IMR-90 (cell line): ENCODE measurements around the gene KCNK4. TPM values are rescaled to one million over a fixed set of nuclear protein-coding genes. Genes with fewer than 3 reads are reported as not detected.

Source experiments
- ATAC-seq: fragments of 200-7000 bp; cut with Tn5 transposase; 2 replicates; pipeline ENCODE4 v1.9.1; 2020; ENCODE audit warnings: low read depth, mild to moderate bottlenecking, moderate library complexity
- BruUV-seq: library from RNA; stranded (reverse); fragments of 400-500 nt; replicated peaks from 2 replicates; lab custom pipeline; 2021; lab: Mats Ljungman, UMichigan
- CTCF ChIA-PET: fragments of 300-600 bp; formaldehyde crosslinking; extraction: SDS; loops from one replicate; lab custom pipeline; 2021; ENCODE audit warnings: antibody characterized with exemption; lab: Yijun Ruan, JAX
- POLR2A ChIA-PET: fragments of 300-600 bp; sonication (Branson Sonifier 250); formaldehyde crosslinking; loops from one replicate; lab custom pipeline; 2022; ENCODE audit warnings: antibody characterized with exemption; ENCODE audit not compliant: unreplicated experiment; lab: Charles Lee
- DNase-seq: peaks from one replicate; pipeline ENCODE4 v3.0.0; 2013
- H2AFZ ChIP-seq: replicated peaks from 2 replicates; pipeline ENCODE3; 2013; ENCODE audit warnings: low read length, mild to moderate bottlenecking; ENCODE audit not compliant: poor library complexity
- H2AK5ac ChIP-seq: 2 replicates; pipeline ENCODE4 v1.6.1; 2013; ENCODE audit warnings: low read depth, low read length, inconsistent platforms
- H2AK9ac ChIP-seq: replicated peaks from 2 replicates; pipeline ENCODE3; 2013; ENCODE audit warnings: mild to moderate bottlenecking, low read depth, low read length, moderate library complexity; ENCODE audit not compliant: poor library complexity
- H2BK120ac ChIP-seq: 2 replicates; pipeline ENCODE4 v1.6.1; 2013; ENCODE audit warnings: low read depth, low read length, inconsistent platforms
- H2BK15ac ChIP-seq: 3 replicates; pipeline ENCODE4 v1.6.1; 2013; ENCODE audit warnings: low read depth, low read length, inconsistent platforms
- H2BK20ac ChIP-seq: 2 replicates; pipeline ENCODE4 v1.6.1; 2013; ENCODE audit warnings: low read depth, mild to moderate bottlenecking, inconsistent platforms, low read length, moderate library complexity
- H2BK5ac ChIP-seq: 2 replicates; pipeline ENCODE4 v1.6.1; 2013; ENCODE audit warnings: mild to moderate bottlenecking, low read depth, low read length, inconsistent platforms; ENCODE audit not compliant: poor library complexity, severe bottlenecking
- H3K14ac ChIP-seq: replicated peaks from 2 replicates; pipeline ENCODE4 v1.6.1; 2013; ENCODE audit warnings: low read depth, low read length, inconsistent platforms
- H3K18ac ChIP-seq: 2 replicates; pipeline ENCODE4 v1.6.1; 2013; ENCODE audit warnings: low read depth, low read length, control low read depth
- H3K23ac ChIP-seq: 2 replicates; pipeline ENCODE4 v1.6.1; 2013; ENCODE audit warnings: low read depth, low read length, inconsistent platforms
- H3K27ac ChIP-seq: 2 replicates; pipeline ENCODE4 v1.5.1; 2013; ENCODE audit warnings: mild to moderate bottlenecking, control low read depth, low read length; ENCODE audit not compliant: insufficient read depth
- H3K27me3 ChIP-seq: 2 replicates; pipeline ENCODE4 v1.6.1; 2013; ENCODE audit warnings: low read length; ENCODE audit not compliant: control insufficient read depth, insufficient read depth
- H3K36me3 ChIP-seq: 2 replicates; pipeline ENCODE4 v1.6.1; 2013; ENCODE audit warnings: low read length, mixed read lengths; ENCODE audit not compliant: control insufficient read depth, insufficient read depth
- H3K4ac ChIP-seq: 2 replicates; pipeline ENCODE4 v1.6.1; 2013; ENCODE audit warnings: low read depth, low read length, inconsistent platforms
- H3K4me1 ChIP-seq: 2 replicates; pipeline ENCODE4 v1.6.1; 2013; ENCODE audit warnings: low read length, mixed read lengths; ENCODE audit not compliant: control insufficient read depth, insufficient read depth
- H3K4me2 ChIP-seq: 2 replicates; pipeline ENCODE4 v1.6.1; 2013; ENCODE audit warnings: low read depth, mild to moderate bottlenecking, control low read depth, low read length, moderate library complexity
- H3K4me3 ChIP-seq: 2 replicates; pipeline ENCODE4 v1.5.1; 2013; ENCODE audit warnings: low read depth, mild to moderate bottlenecking, control low read depth, low read length, moderate library complexity; ENCODE audit not compliant: insufficient read depth
- H3K56ac ChIP-seq: 2 replicates; pipeline ENCODE4 v1.6.1; 2013; ENCODE audit warnings: low read length, inconsistent platforms; ENCODE audit not compliant: insufficient read depth; ENCODE audit errors: extremely low read depth
- H3K79me1 ChIP-seq, 2 experiments: 2 replicates each; pipeline ENCODE4 v1.6.1; 2013; ENCODE audit warnings: low read length in 2 of 2, inconsistent platforms in 1 of 2, low read depth in 1 of 2
- H3K9ac ChIP-seq: 2 replicates; pipeline ENCODE4 v1.6.1; 2013; ENCODE audit warnings: low read depth, low read length, control low read depth
- H3K9me1 ChIP-seq: 2 replicates; pipeline ENCODE4 v1.6.1; 2013; ENCODE audit warnings: low read length, inconsistent platforms; ENCODE audit not compliant: insufficient read depth
- H3K9me3 ChIP-seq: 2 replicates; pipeline ENCODE4 v1.6.1; 2013; ENCODE audit warnings: low read length; ENCODE audit not compliant: control insufficient read depth, insufficient read depth
- H4K20me1 ChIP-seq: 2 replicates; pipeline ENCODE4 v1.6.1; 2013; ENCODE audit warnings: low read length, inconsistent platforms; ENCODE audit not compliant: insufficient read depth
- H4K5ac ChIP-seq: 2 replicates; pipeline ENCODE4 v1.6.1; 2013; ENCODE audit warnings: mild to moderate bottlenecking, low read depth, low read length, control low read depth
- H4K8ac ChIP-seq, 2 experiments: 2 replicates each; pipeline ENCODE4 v1.6.1; 2013; ENCODE audit warnings: low read depth in 2 of 2, low read length in 2 of 2, control low read depth in 1 of 2, inconsistent platforms in 1 of 2
- H4K91ac ChIP-seq: 2 replicates; pipeline ENCODE4 v1.6.1; 2013; ENCODE audit warnings: low read depth, low read length, inconsistent platforms; ENCODE audit not compliant: insufficient read depth
- MAZ ChIP-seq: IDR thresholded peaks from 2 replicates; pipeline ENCODE4 v1.6.1; 2012; ENCODE audit warnings: low read depth, mild to moderate bottlenecking, low read length, improper control_type of control experiment, moderate library complexity, borderline replicate concordance
- NFE2L2 ChIP-seq: fragments of 150-350 bp; IDR thresholded peaks from 2 replicates; pipeline ENCODE4 v1.6.1; 2016; ENCODE audit warnings: low read depth, mild to moderate bottlenecking, low read length
- WGBS, 2 experiments: methylation state at CpG; one replicate each; pipeline versions ENCODE4 v1.1.5 to v1.1.7; 2013; ENCODE audit warnings: missing lambda C conversion rate in 2 of 2; ENCODE audit not compliant: insufficient read length in 1 of 2; ENCODE audit errors: extremely low coverage in 2 of 2; 5-methylcytosine and 5-hydroxymethylcytosine counted together
- dilution Hi-C: fragments of 300-500 bp; cut with HindIII; formaldehyde crosslinking; loops from one replicate; pipeline ENCODE4 v1.14.3; 2018; ENCODE audit warnings: low sequenced_read_pairs; ENCODE audit not compliant: unreplicated experiment
- in situ Hi-C: fragments of 300-500 bp; cut with MboI; formaldehyde crosslinking; loops from 3 replicates; pipeline ENCODE4 v1.14.3; 2019; ENCODE audit warnings: low sequenced_read_pairs, inconsistent platforms, mixed read lengths
- intact Hi-C: fragments of 100-400 bp; cut with micrococcal nuclease; formaldehyde crosslinking; loops from 2 replicates; pipeline ENCODE4 v1.10.0; 2022
- polyA plus RNA-seq, 3 experiments: library from polyadenylated mRNA; depleted of rRNA; stranded (reverse); fragments of >200 nt; gene quantifications; 2 replicates each; pipeline ENCODE4 v1.2.3, GENCODE V29; 2012; ENCODE audit warnings: low replicate concordance in 1 of 3
- total RNA-seq: library from RNA; depleted of rRNA; stranded (reverse); fragments of >200 nt; gene quantifications from 2 replicates; pipeline ENCODE4 v1.2.3, GENCODE V29; 2012
- TF ChIP-seq, protein P1 (sequence below): conservative IDR thresholded peaks from 2 replicates; pipeline ENCODE4 v1.5.1; 2012; ENCODE audit warnings: mild to moderate bottlenecking, low read depth, low read length, improper control_type of control experiment

The KCNK4 gene
- total and polyA plus RNA-seq, 2 of the 4 experiments (the other 2 are of a cell fraction) = not detected

DNA sequence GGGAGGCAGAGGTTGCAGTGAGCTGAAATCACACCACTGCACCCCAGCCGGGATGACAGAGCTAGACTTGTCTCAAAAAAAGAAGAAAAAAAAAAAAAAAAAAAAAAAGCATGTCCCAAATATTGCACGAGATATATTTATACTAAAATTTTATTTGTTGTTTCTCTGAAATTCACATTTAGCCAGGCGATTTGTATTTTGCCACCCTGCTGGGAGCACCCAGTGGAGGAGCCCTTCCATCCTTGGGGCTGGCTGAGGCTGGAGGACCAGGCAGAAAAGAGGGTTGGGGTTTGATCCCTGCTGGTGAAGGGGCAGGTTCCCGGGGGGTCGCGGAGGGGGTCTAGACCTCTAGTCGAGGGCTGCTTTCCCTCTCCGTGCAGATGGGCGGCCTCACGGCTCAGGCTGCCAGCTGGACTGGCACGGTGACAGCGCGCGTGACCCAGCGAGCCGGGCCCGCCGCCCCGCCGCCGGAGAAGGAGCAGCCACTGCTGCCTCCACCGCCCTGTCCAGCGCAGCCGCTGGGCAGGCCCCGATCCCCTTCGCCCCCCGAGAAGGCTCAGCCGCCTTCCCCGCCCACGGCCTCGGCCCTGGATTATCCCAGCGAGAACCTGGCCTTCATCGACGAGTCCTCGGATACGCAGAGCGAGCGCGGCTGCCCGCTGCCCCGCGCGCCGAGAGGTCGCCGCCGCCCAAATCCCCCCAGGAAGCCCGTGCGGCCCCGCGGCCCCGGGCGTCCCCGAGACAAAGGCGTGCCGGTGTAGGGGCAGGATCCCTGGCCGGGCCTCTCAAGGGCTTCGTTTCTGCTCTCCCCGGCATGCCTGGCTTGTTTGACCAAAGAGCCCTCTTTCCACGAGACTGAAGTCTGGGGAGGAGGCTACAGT lies 8.1 kb downstream of the KCNK4 start (continued):
- TF ChIP-seq MAZ (no peak), NFE2L2 (no peak)

DNA sequence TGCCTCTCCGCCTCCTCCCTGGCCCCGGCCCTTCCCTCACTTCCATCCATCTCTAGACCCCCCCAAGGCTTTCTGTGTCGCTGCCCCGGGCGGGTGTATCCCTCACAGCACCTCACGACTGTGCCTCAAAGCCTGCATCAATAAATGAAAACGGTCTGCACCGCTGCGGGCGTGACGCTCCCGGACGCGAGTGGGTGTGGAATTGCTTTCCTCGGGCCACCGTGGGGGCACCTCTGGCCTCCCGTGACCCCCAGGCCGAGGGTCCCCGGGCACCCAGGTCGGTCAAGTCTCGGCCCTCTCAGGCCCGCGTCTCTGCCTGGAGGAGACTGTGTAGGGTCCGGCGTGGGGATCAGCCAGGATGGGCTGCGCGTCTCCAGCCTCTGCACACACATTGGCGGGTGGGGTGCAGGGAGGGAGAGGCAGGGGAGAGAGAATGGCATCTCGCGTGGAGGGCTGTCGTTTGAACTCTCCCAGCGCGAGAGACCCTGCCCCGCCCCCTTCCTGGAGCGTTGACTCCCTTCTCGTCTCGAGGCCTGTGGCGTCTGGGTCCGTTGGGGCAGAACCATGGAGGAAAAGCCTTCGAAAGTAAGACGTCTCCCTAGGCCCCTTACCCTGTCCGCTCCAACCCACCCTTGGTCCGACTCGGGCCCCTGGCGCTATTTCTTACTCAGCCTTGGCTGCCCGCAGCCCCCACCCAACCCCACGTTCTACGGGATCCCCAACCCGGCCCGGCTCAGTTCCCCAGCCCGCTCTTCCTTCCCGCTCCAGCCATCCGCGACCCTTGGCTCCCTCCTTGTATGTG lies 8.9 kb downstream of the KCNK4 start, which contains the start of gene CATSPERZ:
CATSPERZ (plus strand) TSS at position 512 of the 802 bp plus-strand sequence; CDS start at position 565, 53 bp downstream.
- Histone ChIP-seq H2AK9ac (peak within 1 kb of the TSS; percentile 86), H3K14ac (no peak within 1 kb of the TSS), H2AK5ac (no peak within 1 kb of the TSS), H3K27ac (no peak within 1 kb of the TSS), H3K18ac (no peak within 1 kb of the TSS), H3K27me3 (peaks cover 58% of the 10 kb centered on the region), H4K91ac (no peak within 1 kb of the TSS), H3K4ac (no peak within 1 kb of the TSS; the same call in 1 of the 2 replicates), H2BK120ac (no peak within 1 kb of the TSS), H3K56ac (no peak within 1 kb of the TSS), H3K79me1 (no peaks in the 10 kb centered on the region), H3K4me1 (peaks cover 6% of the 10 kb centered on the region), H3K4me3 (peak within 1 kb of the TSS; percentile 34), H2BK5ac (no peak within 1 kb of the TSS), H2BK15ac (no peak within 1 kb of the TSS), H4K8ac (peak within 1 kb of the TSS in 1 of 2 experiments; percentile 56; a peak in 1 of 4 replicates), H3K9me3 (no peaks in the 10 kb centered on the region), H2BK20ac (no peak within 1 kb of the TSS), H4K20me1 (peaks cover 11% of the 10 kb centered on the region; the same call in 1 of the 2 replicates), H3K4me2 (peak within 1 kb of the TSS; percentile 78), H4K5ac (no peak within 1 kb of the TSS), H3K9ac (no peak within 1 kb of the TSS), H3K23ac (peak within 1 kb of the TSS; percentile 46), H3K9me1 (no peaks in the 10 kb centered on the region), H2AFZ (peak within 1 kb of the TSS; percentile 90), H3K36me3 (no peaks in the 10 kb centered on the region)
- no peak for ATAC-seq
- ChIA-PET CTCF (interaction anchor here (0.6 to 2.5 kb wide), 12 partner anchors 7 to 156 kb away, joined by 3 to 12 read pairs (median 5); partner anchors contain the start of genes FERMT3, FKBP2, NUDT22 and PPP1R14B), POLR2A (interaction anchor here (0.9 kb wide), 1 partner anchor 96 kb away, joined by 5 read pairs; no protein-coding TSS in a partner anchor)
- in situ Hi-C loops = loop anchor here (5.0 kb wide), 1 partner anchor 98 kb away; no protein-coding TSS in a partner anchor
- DNase-seq = no peak
- 17% methylated on average over 22 of the region's 54 CpGs; no CpG with 5 or more reads in 1 of the 2 experiments for WGBS, 2 experiments
- dilution Hi-C loops = no loop called here
- BruUV-seq = no TSS peak
- intact Hi-C loops = loop anchor here (10.0 kb wide), 1 partner anchor 295 kb away; no protein-coding TSS in a partner anchor
- TF ChIP-seq MAZ (no peak), NFE2L2 (no peak)
- TF ChIP-seq, protein P1, sequence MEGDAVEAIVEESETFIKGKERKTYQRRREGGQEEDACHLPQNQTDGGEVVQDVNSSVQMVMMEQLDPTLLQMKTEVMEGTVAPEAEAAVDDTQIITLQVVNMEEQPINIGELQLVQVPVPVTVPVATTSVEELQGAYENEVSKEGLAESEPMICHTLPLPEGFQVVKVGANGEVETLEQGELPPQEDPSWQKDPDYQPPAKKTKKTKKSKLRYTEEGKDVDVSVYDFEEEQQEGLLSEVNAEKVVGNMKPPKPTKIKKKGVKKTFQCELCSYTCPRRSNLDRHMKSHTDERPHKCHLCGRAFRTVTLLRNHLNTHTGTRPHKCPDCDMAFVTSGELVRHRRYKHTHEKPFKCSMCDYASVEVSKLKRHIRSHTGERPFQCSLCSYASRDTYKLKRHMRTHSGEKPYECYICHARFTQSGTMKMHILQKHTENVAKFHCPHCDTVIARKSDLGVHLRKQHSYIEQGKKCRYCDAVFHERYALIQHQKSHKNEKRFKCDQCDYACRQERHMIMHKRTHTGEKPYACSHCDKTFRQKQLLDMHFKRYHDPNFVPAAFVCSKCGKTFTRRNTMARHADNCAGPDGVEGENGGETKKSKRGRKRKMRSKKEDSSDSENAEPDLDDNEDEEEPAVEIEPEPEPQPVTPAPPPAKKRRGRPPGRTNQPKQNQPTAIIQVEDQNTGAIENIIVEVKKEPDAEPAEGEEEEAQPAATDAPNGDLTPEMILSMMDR = no peak
